Measurements from ENCODE around the gene GREB1. TPM values are rescaled to one million over a fixed set of nuclear protein-coding genes. Genes with fewer than 3 reads are reported as not detected.

Gene GREB1
- total and polyA plus RNA-seq, 2 of the 13 experiments (the other 11 are each of a cell fraction or from before 2014, with no cell fraction given): 31.3 to 61.2 TPM

GRCh38 chr2:11539317-11540147 lies 5.7 kb downstream of the GREB1 start (continued):
- TF ChIP-seq RARG (CRISPR knock-in tag; IDR thresholded peaks at IDR 0.05; ENCODE audit: low read depth): 0 out of 2 replicates have a peak, but pooled peaks have one; percentile 44
- no peak for TF ChIP-seq GPN1 (CRISPR knock-in tag; IDR thresholded peaks at IDR 0.05; ENCODE audit: borderline replicate concordance)
- no peak for TF ChIP-seq TRIM24 (CRISPR knock-in tag; IDR thresholded peaks at IDR 0.05)
- TF ChIP-seq ZKSCAN5 (CRISPR knock-in tag; IDR thresholded peaks at IDR 0.05): no peak
- 0 out of 2 replicates have a peak, but pooled peaks have one; percentile 41 for TF ChIP-seq EED (CRISPR knock-in tag; IDR thresholded peaks at IDR 0.05)
- TF ChIP-seq RBAK (CRISPR knock-in tag; IDR thresholded peaks at IDR 0.05): 0 out of 2 replicates have a peak, but pooled peaks have one; percentile 16
- TF ChIP-seq KDM6A (CRISPR knock-in tag; IDR thresholded peaks at IDR 0.05; ENCODE audit: low read depth): peak; percentile 61
- peak; percentile 67; the same call in 1 of the 2 replicates for TF ChIP-seq ZNF768 (CRISPR knock-in tag; IDR thresholded peaks at IDR 0.05)
- TF ChIP-seq, protein P1, sequence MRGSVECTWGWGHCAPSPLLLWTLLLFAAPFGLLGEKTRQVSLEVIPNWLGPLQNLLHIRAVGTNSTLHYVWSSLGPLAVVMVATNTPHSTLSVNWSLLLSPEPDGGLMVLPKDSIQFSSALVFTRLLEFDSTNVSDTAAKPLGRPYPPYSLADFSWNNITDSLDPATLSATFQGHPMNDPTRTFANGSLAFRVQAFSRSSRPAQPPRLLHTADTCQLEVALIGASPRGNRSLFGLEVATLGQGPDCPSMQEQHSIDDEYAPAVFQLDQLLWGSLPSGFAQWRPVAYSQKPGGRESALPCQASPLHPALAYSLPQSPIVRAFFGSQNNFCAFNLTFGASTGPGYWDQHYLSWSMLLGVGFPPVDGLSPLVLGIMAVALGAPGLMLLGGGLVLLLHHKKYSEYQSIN (CRISPR knock-in tag; IDR thresholded peaks at IDR 0.05; ENCODE audit: borderline replicate concordance): no peak
- TF ChIP-seq BATF2 (CRISPR knock-in tag; IDR thresholded peaks at IDR 0.05): no peak
- no peak for TF ChIP-seq GTF2F1 (IDR thresholded peaks at IDR 0.05; ENCODE audit: low read length)
- no peak; the same call in none of the 2 replicates for TF ChIP-seq GZF1 (CRISPR knock-in tag; IDR thresholded peaks at IDR 0.05)
- TF ChIP-seq, protein P2, sequence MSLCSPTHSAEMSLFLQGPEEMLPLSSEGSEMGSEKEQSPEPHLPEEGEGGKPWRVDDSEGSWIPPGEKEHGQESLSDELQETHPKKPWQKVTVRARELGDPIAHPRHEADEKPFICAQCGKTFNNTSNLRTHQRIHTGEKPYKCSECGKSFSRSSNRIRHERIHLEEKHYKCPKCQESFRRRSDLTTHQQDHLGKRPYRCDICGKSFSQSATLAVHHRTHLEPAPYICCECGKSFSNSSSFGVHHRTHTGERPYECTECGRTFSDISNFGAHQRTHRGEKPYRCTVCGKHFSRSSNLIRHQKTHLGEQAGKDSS (CRISPR knock-in tag; IDR thresholded peaks at IDR 0.05; ENCODE audit: borderline replicate concordance, low read depth): peak; percentile 95
- peak; percentile 8; the same call in 1 of the 2 replicates for TF ChIP-seq ZNF335 (CRISPR knock-in tag; IDR thresholded peaks at IDR 0.05)
- no peak for TF ChIP-seq MTF2 (CRISPR knock-in tag; IDR thresholded peaks at IDR 0.05; ENCODE audit: borderline replicate concordance)
- no peak for TF ChIP-seq HNRNPH1 (optimal IDR thresholded peaks at IDR 0.05; ENCODE audit: low read depth, low read length)
- no peak for TF ChIP-seq HOXA7 (CRISPR knock-in tag; IDR thresholded peaks at IDR 0.05)
- no peak for TF ChIP-seq ZFP62 (CRISPR knock-in tag; IDR thresholded peaks at IDR 0.05)
- TF ChIP-seq ZNF292 (CRISPR knock-in tag; IDR thresholded peaks at IDR 0.05; ENCODE audit: borderline replicate concordance, low read depth): peak; percentile 95
- no peak for TF ChIP-seq ZNF83 (CRISPR knock-in tag; IDR thresholded peaks at IDR 0.05; ENCODE audit: borderline replicate concordance)
- no peak for TF ChIP-seq ZNF841 (CRISPR knock-in tag; IDR thresholded peaks at IDR 0.05; ENCODE audit: borderline replicate concordance)
- peak; percentile 59; the same call in 1 of the 2 replicates for TF ChIP-seq SIX4 (CRISPR knock-in tag; IDR thresholded peaks at IDR 0.05)
- 0 out of 2 replicates have a peak, but pooled peaks have one; percentile 55 for TF ChIP-seq TP53 (CRISPR knock-in tag; conservative IDR thresholded peaks at IDR 0.05)
- peak; percentile 65; the same call in 1 of the 2 replicates for TF ChIP-seq POGZ (CRISPR knock-in tag; IDR thresholded peaks at IDR 0.05)
- no peak for TF ChIP-seq RFX1 (IDR thresholded peaks at IDR 0.05)
- TF ChIP-seq ZNF33A (CRISPR knock-in tag; IDR thresholded peaks at IDR 0.05; ENCODE audit: borderline replicate concordance): no peak
- TF ChIP-seq NFRKB (IDR thresholded peaks at IDR 0.05): no peak
- TF ChIP-seq ZIK1 (CRISPR knock-in tag; IDR thresholded peaks at IDR 0.05; ENCODE audit: borderline replicate concordance, low read depth): peak; percentile 42; the same call in 1 of the 2 replicates
- TF ChIP-seq, protein P3, sequence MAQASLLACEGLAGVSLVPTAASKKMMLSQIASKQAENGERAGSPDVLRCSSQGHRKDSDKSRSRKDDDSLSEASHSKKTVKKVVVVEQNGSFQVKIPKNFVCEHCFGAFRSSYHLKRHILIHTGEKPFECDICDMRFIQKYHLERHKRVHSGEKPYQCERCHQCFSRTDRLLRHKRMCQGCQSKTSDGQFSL (CRISPR knock-in tag; IDR thresholded peaks at IDR 0.05): no peak
- TF ChIP-seq REXO4 (CRISPR knock-in tag; IDR thresholded peaks at IDR 0.05; ENCODE audit: borderline replicate concordance): no peak

Data from HepG2 (cell line).